Measurements from ENCODE around the gene BICC1.

The BICC1 gene

DNA sequence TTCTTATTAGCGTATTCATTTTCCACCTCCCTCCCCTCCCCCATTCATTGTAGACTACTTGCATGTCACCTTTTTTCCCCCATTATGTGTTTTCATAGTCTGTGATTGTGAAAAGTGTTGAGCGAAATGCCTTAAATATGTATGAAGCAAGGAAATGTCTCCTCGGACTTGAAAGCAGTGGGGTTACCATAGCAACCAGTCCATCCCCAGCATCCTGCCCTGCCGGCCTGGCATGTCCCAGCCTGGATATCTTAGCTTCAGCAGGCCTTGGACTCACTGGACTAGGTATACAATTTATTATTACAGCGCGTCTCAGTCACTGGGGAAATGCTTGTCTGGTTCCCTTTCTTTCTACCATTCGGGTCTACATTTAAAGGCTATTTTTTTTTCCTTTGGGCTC is 283.6 kb downstream of the BICC1 start:
- no peak for DNase-seq

- DNase-seq = no peak
These were observed 284.2 kb downstream of the BICC1 start for GRCh38 chr10:58796824-58797223.

- DNase-seq = no peak
These were observed 284.7 kb downstream of the BICC1 start for GRCh38 chr10:58797356-58797755.

DNA sequence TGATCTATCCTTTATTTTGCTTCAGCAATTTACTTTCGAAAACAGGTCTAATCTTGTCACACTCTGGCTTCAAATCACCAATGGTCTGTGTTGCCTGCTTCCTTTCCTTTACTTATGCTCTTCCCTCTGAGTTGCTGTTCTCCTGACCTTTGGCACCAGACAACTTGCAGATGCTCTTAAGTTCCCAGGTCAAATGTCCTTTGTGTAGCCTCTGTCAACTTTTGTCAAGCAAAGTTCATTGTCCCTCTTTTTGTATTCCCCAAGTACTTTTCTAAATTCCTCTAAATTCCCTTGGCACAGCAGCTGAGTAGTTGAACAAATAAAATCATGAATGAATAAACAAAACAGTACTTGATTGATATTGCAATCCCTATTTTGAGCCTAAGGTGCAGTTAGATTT is 289.4 kb downstream of the BICC1 start:
- DNase-seq = no peak

DNA sequence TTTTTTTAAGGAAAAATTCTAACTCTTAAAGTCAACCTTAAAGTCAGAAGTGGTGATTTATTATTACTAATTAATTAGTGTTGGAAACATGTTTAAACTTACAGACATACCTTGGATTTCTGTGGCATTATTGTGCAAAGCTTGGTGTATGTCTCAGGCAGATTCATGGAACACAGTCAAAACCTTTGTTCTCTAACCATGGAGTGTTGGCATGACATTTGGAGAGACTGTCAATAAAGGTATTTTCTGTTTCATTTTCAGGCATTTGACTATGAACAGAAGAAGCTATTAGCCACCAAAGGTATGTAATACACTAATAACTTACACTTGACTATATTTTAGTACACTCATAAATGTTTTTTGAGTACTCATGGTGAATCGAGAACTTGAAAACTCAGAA is 293.7 kb downstream of the BICC1 start:
- no peak for DNase-seq

- DNase-seq = no peak
These were observed 294.4 kb downstream of the BICC1 start for GRCh38 chr10:58806970-58807628.

DNA sequence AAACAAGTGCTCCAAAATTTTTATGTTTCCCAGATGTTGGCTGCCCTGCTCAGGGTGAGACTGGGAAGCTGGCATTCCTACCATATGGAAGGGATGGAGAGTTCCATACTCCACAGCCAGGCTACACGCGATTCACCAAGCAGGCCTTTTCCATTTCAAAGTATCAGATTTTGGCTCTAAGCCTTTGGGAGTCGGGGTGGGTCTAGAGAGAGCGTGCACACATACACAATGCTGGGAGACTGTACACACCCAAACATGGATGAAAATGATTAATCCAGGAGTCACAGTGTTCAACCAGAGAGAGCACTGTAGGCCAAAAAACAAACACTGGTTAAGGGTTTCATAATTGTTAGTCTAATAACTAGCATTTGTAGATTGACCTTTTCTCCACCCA is 295.0 kb downstream of the BICC1 start:
- no peak for DNase-seq

- no peak for DNase-seq
These were observed 298.1 kb downstream of the BICC1 start for GRCh38 chr10:58810751-58811150.

DNA sequence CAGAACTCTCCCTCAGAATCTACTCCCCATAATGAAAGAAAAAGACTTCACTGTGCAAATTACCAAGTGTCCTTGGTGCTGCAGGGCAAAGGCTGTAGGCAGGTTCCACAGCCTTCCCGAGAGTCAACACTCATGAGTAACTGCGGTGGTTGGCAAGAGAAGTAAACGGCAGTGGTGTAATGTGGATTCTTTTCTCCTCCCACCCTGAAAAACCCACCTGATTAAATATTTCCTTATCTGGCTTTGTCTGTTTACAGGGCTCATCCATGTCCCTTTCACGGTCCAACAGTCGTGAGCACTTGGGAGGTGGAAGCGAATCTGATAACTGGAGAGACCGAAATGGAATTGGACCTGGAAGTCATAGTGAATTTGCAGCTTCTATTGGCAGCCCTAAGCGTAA is 300.9 kb downstream of the BICC1 start:
- no peak for DNase-seq

GRCh38 chr10:58817201-58817846 is 304.7 kb downstream of the BICC1 start:
- DNase-seq = no peak

- DNase-seq = no peak
These were observed 306.2 kb downstream of the BICC1 start for GRCh38 chr10:58818900-58819299.

- DNase-seq = no peak
These were observed 307.7 kb downstream of the BICC1 start for GRCh38 chr10:58820386-58820785.

DNA sequence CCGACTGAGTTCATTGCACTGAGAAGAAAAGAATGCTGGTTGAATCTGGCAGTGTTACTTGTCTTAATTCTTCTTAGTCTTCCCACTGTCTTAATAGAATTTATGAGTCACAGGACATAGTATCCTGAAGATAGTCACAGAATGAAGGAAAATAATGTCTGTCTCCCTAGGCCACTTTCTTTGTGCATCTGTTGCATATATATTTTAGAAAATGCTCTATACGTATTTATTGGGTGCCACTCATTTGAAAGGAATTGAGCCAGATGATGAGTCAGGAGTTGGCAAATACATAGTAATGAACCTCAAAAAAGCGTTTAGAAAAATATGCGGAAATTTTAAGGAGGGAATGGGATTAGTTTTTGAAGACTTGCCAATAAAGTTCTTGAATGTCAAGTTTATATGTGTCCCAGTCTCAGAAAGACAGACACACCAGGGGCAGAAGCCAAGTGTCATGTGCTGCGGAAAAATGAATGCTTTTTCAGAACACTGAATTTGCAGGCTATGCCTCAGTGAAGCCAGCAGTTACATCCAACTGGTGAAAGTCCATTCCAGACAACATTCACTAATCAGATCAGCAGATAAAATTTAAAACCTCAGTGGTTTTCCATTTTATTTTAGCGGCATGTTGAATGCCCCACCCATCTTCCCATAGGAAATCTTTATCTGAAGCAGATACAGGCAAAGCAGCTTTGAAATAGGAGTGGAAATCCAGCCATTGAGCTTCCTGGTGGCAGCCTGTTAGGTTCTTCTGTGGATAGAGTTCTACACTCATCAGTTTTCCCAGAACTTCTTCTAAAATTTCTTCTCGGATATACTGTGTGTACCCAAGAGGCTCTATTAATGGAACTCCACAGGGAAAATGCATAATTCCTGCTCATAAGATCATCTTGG is 308.4 kb downstream of the BICC1 start:
- no peak for DNase-seq

GRCh38 chr10:58821752-58822056 is 309.0 kb downstream of the BICC1 start:
- DNase-seq = no peak

- no peak for DNase-seq
These were observed 311.3 kb downstream of the BICC1 start for GRCh38 chr10:58823983-58824382.

DNA sequence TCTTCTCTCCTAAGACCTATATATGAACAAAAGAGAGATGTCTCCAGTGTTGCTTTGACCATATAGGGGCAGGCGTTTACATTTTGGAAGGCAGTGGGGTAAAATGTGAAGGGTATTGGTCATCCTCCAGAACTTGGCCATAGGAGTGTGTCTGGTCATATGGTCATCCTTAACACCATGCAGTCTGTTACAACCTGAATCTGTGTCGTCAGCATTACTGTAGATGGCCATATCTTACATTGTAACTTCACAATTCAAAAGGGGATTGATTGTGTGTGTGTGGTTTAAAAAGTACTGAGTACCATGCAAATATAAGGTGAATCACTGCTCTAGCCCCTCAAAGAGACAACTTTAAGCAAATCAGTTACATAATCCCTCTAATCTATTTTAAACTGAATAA is 311.7 kb downstream of the BICC1 start:
- no peak for DNase-seq

- no peak for DNase-seq
These were observed 314.0 kb downstream of the BICC1 start for GRCh38 chr10:58826694-58827093.

GRCh38 chr10:58827381-58827780 is 314.7 kb downstream of the BICC1 start:
- no peak for DNase-seq

DNA sequence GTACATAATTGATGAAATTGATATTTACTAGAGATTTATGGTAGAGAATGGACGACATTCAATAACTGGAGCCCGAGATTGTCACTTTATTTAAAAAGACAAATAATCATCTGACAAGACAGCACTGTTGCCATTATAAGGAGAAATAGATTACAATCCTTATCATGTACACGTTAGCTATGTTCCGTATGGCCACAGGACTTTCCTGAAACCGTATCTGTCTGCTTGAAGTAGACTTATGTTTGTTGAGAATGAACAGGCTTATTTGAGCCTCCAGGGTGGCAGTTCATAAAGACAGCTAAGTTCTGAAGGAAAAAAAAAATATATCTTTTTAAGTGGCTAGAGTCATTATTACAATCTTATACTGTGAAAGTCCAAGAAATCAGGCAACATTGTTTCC is 317.2 kb downstream of the BICC1 start:
- DNase-seq = no peak

- no peak for DNase-seq
These were observed 318.0 kb downstream of the BICC1 start for GRCh38 chr10:58830697-58831096.

DNA sequence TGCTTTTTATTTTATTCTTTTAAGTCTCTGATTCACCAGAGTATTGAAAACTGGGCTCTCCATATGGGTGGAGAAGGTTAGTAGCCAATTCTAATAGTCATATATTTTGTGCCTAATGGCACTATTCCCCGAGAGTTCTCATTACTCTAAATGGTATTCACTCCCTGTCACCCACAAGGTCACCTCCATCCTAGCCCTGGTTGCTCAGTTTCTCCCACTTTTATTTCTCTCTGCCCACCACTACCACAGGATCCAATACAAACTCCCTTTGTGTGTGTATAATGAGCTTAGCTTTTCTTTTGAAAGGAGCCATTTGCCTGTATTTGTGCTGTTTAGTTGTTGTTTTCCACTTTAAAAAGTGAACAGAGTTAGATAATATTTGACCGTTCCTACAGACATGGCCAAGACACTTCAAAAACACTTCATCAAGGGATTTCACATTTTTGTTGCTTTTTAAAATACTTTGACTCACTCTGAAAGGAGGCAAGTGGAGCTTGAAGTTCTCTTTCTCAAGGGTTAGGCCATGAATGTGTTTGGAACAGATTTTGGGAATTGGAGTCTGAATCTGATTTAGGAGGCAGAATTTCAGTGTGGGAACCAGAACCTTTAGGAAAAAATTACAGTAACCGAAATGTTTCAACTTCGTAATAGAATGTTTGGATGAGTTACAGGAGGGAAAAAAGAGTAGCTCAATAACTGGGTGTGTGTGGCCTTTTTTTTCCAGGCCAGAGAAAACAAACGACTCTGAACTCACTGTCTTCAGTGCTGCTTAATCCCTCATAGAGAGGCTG is 321.3 kb downstream of the BICC1 start:
- no peak for DNase-seq

- DNase-seq = no peak
These were observed 323.6 kb downstream of the BICC1 start for GRCh38 chr10:58836176-58836700.

- no peak for DNase-seq
These were observed 324.4 kb downstream of the BICC1 start for GRCh38 chr10:58836991-58837575.
